ENCODE measurements around the gene USP16. TPM values are rescaled to one million over a fixed set of nuclear protein-coding genes. Genes with fewer than 3 reads are reported as not detected.

USP16 gene
- total RNA-seq, 1 experiment from 2014 or later, result 24.1 TPM

DNA sequence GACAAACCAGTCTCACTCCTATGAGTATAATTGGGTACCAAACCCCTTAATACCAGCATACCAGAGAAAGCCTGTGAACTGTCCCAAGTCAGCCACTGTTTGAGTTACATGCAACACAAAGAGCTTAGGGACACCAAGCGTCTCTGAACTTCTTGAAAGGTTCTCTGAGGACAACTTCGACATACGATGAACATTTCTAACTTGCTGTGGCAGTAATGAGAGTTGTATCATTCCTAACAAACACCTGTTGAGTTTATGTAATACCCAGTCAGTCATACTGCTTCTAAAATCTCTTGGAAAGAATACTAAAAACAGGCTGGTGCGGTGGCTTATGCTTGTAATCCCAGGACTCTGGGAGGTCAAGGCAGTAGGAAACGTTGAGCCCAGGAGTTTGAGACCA is 30.6 kb downstream of the USP16 start:
- H3K9me2 ChIP-seq (replicated peaks; ENCODE audit: low read length), result no peaks in the 10 kb centered on the region
- H3K27ac ChIP-seq (ENCODE audit: low read length), result no peak overlapping the region
- no peaks in the 10 kb centered on the region for H3K9me3 ChIP-seq (ENCODE audit: low read length)
- H3K27me3 ChIP-seq (ENCODE audit: low read length), result no peaks in the 10 kb centered on the region
- no peak overlapping the region for H3K4me3 ChIP-seq (ENCODE audit: low read length)
- H3K36me3 ChIP-seq (ENCODE audit: low read depth, low read length), result peaks cover 74% of the 10 kb centered on the region
- no peak overlapping the region for H3K9ac ChIP-seq (ENCODE audit: low read length)
- no peaks in the 10 kb centered on the region; the same call in 1 of the 2 replicates for H3K4me1 ChIP-seq (ENCODE audit: insufficient read depth, low read length)
- no peaks in the 10 kb centered on the region; the same call in 1 of the 2 replicates for H4K20me1 ChIP-seq (ENCODE audit: low read length)
- no TSS peak for BruUV-seq (replicated peaks)
- no peaks in the 10 kb centered on the region for H3K79me2 ChIP-seq (ENCODE audit: low read length)
- no peak overlapping the region for H3K4me2 ChIP-seq (ENCODE audit: low read length)
- ChIA-PET POLR2A (ENCODE audit: unreplicated experiment) (interaction anchor here (0.6 kb wide), 1 partner anchor 24 kb away, joined by 3 read pairs; no protein-coding TSS in a partner anchor), CTCF (no interaction called here)
- TF ChIP-seq EZH2phosphoT487 (IDR thresholded peaks at IDR 0.05; ENCODE audit: borderline replicate concordance, low read length), result no peak
- TF ChIP-seq, protein P1, sequence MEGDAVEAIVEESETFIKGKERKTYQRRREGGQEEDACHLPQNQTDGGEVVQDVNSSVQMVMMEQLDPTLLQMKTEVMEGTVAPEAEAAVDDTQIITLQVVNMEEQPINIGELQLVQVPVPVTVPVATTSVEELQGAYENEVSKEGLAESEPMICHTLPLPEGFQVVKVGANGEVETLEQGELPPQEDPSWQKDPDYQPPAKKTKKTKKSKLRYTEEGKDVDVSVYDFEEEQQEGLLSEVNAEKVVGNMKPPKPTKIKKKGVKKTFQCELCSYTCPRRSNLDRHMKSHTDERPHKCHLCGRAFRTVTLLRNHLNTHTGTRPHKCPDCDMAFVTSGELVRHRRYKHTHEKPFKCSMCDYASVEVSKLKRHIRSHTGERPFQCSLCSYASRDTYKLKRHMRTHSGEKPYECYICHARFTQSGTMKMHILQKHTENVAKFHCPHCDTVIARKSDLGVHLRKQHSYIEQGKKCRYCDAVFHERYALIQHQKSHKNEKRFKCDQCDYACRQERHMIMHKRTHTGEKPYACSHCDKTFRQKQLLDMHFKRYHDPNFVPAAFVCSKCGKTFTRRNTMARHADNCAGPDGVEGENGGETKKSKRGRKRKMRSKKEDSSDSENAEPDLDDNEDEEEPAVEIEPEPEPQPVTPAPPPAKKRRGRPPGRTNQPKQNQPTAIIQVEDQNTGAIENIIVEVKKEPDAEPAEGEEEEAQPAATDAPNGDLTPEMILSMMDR (conservative IDR thresholded peaks at IDR 0.05; ENCODE audit: low read depth, low read length), result no peak
- no peak for TF ChIP-seq EZH2 (IDR thresholded peaks at IDR 0.05; ENCODE audit: low read length, unreplicated experiment)
- H3F3A ChIP-seq (ENCODE audit: low read length, unreplicated experiment), result peaks cover 5% of the 10 kb centered on the region
- ATAC-seq, result no peak
- intact Hi-C loops (cut with micrococcal nuclease), result no loop called here
- H2AFZ ChIP-seq (ENCODE audit: low read length), result no peak overlapping the region
- DNase-seq, result no peak

GRCh38 chr21:29056005-29056404 is 31.5 kb downstream of the USP16 start:
- Histone ChIP-seq H3F3A (ENCODE audit: low read length, unreplicated experiment) (peaks cover 5% of the 10 kb centered on the region), H3K9me2 (replicated peaks; ENCODE audit: low read length) (no peaks in the 10 kb centered on the region), H3K27me3 (ENCODE audit: low read length) (no peaks in the 10 kb centered on the region), H3K4me2 (ENCODE audit: low read length) (no peak overlapping the region), H2AFZ (ENCODE audit: low read length) (no peak overlapping the region), H3K79me2 (ENCODE audit: low read length) (no peaks in the 10 kb centered on the region), H3K9ac (ENCODE audit: low read length) (no peak overlapping the region), H3K9me3 (ENCODE audit: low read length) (no peaks in the 10 kb centered on the region), H4K20me1 (ENCODE audit: low read length) (no peaks in the 10 kb centered on the region; the same call in 1 of the 2 replicates), H3K27ac (ENCODE audit: low read length) (no peak overlapping the region), H3K36me3 (ENCODE audit: low read depth, low read length) (peaks cover 77% of the 10 kb centered on the region), H3K4me1 (ENCODE audit: insufficient read depth, low read length) (no peaks in the 10 kb centered on the region; the same call in 1 of the 2 replicates), H3K4me3 (ENCODE audit: low read length) (no peak overlapping the region)
- ATAC-seq, result peak; percentile 66
- TSS peak; percentile 11 for BruUV-seq (replicated peaks)
- intact Hi-C loops (cut with micrococcal nuclease), result no loop called here
- DNase-seq, result peak; percentile 57
- ChIA-PET CTCF (no interaction called here), POLR2A (ENCODE audit: unreplicated experiment) (interaction anchor here (0.6 kb wide), 2 partner anchors 25 to 31 kb away, joined by 3 read pairs; partner anchors contain the start of gene USP16)
- TF ChIP-seq EZH2 (IDR thresholded peaks at IDR 0.05; ENCODE audit: low read length, unreplicated experiment), result no peak
- TF ChIP-seq, protein P1 (conservative IDR thresholded peaks at IDR 0.05; ENCODE audit: low read depth, low read length), result no peak
- no peak for TF ChIP-seq EZH2phosphoT487 (IDR thresholded peaks at IDR 0.05; ENCODE audit: borderline replicate concordance, low read length)

DNA sequence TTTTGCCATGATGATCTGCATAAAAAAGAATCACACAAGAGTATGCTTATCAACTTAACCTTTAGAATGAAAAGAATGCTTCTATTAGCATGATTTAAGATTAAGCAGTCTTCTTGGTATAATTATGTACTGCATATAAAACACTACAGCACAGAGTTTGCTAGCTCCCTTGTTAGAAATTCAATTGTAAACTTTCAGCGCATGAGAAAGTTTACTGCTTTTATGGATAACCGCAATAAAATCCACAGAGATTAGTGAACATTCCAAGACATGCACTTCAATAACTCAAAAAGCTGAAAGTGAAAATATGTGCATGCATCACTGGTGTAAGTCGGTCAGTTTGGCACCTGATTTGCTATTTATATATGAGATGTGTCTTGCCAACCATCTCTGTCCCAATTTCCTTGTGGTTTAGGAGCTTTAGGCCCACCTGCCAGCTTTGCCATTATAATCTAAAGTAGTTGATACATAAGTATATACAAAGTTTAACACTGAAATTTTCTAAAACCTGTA is 32.1 kb downstream of the USP16 start:
- Histone ChIP-seq H4K20me1 (ENCODE audit: low read length) (no peaks in the 10 kb centered on the region; the same call in 1 of the 2 replicates), H3K79me2 (ENCODE audit: low read length) (no peaks in the 10 kb centered on the region), H3F3A (ENCODE audit: low read length, unreplicated experiment) (peaks cover 5% of the 10 kb centered on the region), H3K9me3 (ENCODE audit: low read length) (no peaks in the 10 kb centered on the region), H2AFZ (ENCODE audit: low read length) (no peak overlapping the region), H3K27me3 (ENCODE audit: low read length) (no peaks in the 10 kb centered on the region), H3K27ac (ENCODE audit: low read length) (no peak overlapping the region), H3K4me3 (ENCODE audit: low read length) (no peak overlapping the region), H3K36me3 (ENCODE audit: low read depth, low read length) (peaks cover 79% of the 10 kb centered on the region), H3K4me2 (ENCODE audit: low read length) (no peak overlapping the region), H3K9me2 (replicated peaks; ENCODE audit: low read length) (no peaks in the 10 kb centered on the region), H3K4me1 (ENCODE audit: insufficient read depth, low read length) (no peaks in the 10 kb centered on the region; the same call in 1 of the 2 replicates), H3K9ac (ENCODE audit: low read length) (no peak overlapping the region)
- ATAC-seq, result peak; percentile 15; the same call in 1 of the 2 replicates
- no TSS peak for BruUV-seq (replicated peaks)
- ChIA-PET CTCF (no interaction called here), POLR2A (ENCODE audit: unreplicated experiment) (interaction anchor here (0.6 kb wide), 1 partner anchor 32 kb away, joined by 3 read pairs; the partner anchor contains the start of gene USP16)
- intact Hi-C loops (cut with micrococcal nuclease), result no loop called here
- TF ChIP-seq EZH2phosphoT487 (IDR thresholded peaks at IDR 0.05; ENCODE audit: borderline replicate concordance, low read length), result no peak
- TF ChIP-seq, protein P1 (conservative IDR thresholded peaks at IDR 0.05; ENCODE audit: low read depth, low read length), result no peak
- TF ChIP-seq EZH2 (IDR thresholded peaks at IDR 0.05; ENCODE audit: low read length, unreplicated experiment), result no peak
- no peak for DNase-seq
